Measurements from ENCODE around the gene AIPL1.

AIPL1 gene

DNA sequence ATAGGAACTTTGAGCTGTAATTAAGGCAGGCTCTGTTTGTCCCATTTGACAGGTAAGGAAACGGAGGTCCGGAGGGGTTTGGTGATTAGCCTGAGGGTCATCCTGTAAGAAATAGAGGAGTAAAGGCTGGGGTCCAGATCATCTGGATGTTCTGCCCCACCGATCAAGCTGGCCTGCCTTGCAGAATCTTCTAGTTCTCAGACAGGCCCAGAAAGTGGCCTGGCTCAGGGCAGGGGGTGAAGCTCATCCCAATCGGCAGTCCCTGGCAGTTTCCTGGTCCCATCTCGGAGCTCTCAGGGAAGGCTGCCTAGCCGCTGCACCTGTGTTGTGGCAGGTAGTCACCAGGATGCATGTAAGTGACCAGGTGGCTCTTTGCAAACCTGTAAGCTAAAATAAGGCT lies 13.6 kb upstream of the AIPL1 start:
- DNase-seq, result no peak

DNA sequence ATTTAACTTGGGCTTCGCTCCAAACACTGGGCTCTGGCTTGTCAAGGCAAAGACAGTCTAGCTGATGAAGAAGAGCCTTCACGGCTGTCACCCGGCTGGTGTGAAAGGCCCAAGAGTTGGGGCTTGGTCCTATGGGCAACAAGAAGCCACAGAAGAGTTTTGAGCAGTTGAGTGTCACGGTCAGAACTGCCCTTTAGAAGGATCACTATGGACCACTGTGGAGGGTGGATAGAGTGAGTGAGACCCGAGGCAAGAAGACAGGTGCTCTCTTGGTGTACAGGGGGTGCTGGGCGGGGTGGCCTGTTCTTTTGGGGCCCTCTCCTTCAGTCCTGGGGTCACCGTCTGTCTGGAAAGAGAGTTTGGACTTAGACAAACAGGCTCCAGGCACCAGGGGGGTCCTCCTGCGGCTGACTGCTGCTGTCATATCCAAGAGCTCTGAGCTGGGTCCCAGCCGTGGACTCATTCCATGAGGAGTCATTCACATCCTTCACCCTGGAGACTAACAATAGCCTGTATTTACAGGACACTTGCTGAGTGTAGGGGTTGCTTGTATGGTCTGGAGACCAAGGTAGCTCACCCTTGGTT lies 11.7 kb upstream of the AIPL1 start:
- DNase-seq, result no peak

GRCh38 chr17:6444571-6445335 lies 9.8 kb upstream of the AIPL1 start:
- no peak for DNase-seq

DNA sequence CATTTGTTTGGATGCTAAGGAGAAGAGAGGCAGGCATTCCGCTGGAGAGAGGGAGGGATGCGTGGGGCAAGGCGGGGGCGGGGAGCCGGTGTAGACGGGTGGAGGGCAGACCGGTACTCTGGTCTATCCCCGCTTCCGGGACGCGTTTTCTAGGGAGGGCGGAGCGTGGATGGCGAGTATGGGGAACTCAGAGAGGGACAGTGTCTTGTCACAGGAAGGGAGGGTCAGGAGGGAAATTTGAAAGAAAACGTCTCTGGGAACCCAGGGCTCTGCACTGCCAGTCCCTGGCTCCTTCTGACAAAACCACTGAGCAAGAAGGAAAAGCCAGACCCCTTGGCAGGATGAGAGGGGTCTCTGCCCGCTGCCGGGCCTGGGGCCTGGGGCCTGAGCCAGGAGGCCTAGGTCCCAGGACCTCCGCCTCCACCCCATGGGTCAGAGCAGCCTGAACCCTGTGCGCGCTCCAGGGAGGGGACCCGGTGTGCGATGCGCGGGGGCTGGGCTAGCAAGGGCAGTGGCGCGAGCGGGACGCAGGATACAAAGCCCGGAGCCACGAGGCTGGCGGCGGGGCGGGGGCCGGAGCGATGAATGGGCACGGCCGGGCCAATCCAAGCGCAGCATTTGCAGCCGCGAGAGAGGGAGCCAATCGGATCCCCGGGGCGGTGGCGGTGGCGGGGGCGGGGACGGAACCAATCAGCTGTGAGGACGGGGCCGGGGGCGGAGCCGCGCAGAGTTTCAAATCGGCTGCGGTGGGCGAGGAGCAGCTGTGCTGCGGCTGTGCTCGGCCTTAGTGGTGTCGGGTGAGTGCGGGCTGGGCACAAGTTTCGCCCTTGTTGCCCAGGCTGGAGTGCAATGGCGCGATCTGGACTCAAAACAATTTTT lies 9.0 kb upstream of the AIPL1 start, which contains the start of gene PIMREG:
PIMREG (plus strand) TSS at position 764 of the 879 bp plus-strand sequence. CDS start 656 bp downstream, outside the sequence.
- peak; percentile 90 for DNase-seq

- DNase-seq, result no peak
Observed at GRCh38 chr17:6442775-6443174, 7.9 kb upstream of the AIPL1 start.

DNA sequence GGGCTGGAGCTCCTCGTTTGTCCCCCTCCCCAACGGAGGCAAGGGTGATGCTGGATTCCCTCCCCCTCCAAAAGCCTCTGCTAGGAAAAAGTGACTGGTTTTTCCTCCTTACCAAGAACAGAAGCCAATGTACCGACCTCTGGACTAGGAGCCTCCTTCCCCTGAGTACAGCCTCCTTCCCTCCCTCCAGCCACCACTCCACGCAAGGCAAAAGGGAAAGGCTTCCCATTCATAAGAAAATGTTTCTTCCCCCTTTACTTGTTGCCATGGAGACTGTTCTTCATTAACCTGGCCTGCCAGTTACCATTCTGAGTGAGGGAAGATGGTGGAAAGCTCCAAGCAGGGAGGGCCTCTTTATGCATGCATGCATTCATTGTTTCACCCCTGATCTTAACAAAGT lies 5.0 kb upstream of the AIPL1 start:
- no peak for DNase-seq

DNA sequence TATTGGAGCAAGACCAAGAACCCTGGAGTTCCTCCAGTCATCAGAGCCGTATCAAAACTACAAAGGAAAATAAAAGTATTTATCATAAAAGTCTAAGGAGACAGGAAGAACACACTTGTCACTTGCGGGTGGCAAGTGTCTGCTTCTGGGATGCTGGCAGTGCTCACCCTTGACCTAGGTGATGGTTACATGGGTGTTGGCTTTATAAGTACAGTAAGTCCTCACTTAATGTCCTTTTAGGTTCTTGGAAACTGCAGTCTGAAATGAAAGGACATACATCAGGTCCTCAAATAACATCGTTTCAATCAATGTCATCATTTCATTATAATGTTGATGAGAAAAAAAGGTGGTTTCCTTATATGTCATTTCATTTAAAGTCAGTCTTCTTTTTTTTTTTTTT lies 3.0 kb upstream of the AIPL1 start:
- no peak for DNase-seq

- no peak for DNase-seq
Observed at GRCh38 chr17:6437466-6437865, 2.5 kb upstream of the AIPL1 start.

GRCh38 chr17:6435968-6436367 lies 1.0 kb upstream of the AIPL1 start:
- peak; percentile 62 for DNase-seq

- DNase-seq, result peak; percentile 8
Observed at GRCh38 chr17:6430769-6431168, 4.2 kb downstream of the AIPL1 start.

- no peak for DNase-seq
Observed at GRCh38 chr17:6429266-6429665, 5.7 kb downstream of the AIPL1 start.

DNA sequence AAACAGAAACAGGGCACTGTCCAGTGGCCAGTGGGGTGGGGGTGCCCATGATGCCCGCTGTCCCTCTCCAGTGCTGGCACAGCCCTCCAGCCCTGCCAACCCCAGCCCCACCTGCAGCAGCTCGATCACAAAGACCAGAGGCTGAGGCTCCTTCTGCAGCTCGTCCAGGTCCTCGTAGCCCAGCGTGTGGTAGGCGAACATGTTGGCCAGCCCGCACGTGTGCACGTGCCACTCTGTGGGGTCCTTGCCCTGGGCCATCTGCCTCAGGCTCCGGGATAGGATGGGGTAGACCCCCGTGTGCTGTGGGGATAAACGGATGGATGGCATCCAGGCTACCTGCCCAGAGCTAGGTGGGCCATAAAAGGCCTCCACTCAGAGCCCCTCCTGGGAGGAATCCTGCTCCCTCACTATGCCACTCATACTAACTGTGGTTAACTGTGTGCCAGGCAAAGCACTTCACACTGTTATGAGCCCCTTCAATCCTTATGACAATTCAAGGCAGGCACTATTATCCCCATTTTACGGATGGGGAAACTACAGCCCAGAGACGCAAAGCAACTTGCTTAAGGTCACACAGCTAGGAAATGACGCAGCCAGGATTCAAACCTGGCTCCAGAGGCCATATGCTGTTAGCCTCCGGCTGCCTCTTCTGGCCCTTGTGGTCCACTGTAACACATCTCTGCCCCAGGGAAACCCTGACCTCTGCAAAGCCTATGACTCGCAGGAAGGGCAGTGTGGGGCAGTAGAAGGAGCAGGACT lies 6.5 kb downstream of the AIPL1 start:
- no peak for DNase-seq

- peak; percentile 98 for DNase-seq
Observed at GRCh38 chr17:6427279-6427781, 7.6 kb downstream of the AIPL1 start.

DNA sequence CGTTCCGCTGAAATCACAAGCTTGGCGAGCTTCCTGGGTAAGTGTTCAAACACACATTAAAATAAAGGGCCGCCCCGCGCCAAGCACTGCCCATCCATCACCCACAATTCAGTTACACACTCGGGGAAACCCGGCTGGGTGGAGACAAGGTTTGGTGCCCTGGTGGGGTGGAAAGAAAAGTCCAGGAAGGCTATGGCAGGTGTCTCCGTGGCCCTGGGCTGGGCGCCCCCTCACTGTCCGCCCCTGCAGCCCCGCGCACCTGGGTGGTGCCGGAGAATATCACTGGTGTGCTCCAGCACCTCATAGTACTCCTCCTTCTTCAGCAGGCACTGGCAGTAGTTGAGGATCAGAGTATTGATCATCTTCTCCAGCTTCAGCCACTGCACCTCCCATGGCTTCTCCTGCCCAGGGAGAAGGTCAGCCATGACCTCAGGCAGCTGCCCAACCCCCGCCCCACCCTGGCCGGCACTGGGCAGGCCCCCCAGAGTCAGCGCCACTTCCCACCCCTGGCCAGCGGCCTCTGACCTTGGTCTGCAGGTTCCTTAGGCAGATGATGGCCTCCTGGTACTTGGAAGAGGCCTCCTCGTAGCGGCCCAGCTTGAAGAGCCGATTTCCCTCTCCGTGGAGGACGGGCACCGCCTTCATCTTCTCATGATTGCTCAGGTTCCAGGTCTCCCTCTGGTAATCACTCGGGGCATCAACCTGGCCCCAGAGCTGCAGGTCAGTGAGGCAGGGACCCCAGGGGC lies 8.4 kb downstream of the AIPL1 start:
- DNase-seq, result no peak

DNA sequence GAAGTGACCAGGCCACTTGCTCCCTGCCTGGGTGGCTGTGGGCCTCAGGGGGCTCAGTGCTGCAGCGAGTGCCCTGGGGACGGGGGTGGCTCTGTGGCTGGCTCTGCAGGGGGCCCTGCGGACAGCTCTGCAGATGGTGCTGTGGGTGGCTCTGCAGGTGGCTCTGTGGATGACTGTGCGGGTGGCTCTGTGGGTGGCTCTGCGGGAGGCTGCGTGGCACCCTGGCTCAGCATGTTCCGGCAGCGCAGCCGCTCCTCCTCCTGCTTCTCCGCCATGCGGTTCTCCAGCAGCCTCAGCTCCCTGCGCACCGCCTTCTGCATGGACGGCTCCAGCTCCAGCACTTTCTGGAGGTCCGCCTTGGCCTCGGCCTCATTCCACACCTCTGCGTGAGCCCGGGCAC lies 9.5 kb downstream of the AIPL1 start:
- no peak for DNase-seq

DNA sequence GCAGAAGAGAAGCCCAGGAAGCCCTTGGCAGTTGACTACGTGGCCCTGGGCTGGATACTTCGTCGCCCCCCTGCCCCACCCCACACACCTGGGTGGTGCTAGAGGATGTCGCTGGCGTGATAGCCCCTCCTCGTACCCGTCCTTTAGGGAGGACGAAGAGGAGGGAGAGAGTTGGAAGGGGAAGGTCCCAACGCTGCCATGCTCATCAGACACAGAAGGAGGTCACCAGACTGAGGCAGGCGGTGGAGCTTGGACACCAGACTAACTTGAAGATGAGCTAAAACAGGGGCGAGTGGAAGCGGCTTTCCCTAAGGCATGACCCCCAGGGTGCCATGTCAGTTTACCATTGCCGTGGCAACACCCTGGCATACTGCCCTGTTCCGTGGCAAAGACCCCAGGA lies 11.0 kb downstream of the AIPL1 start:
- DNase-seq, result no peak

DNA sequence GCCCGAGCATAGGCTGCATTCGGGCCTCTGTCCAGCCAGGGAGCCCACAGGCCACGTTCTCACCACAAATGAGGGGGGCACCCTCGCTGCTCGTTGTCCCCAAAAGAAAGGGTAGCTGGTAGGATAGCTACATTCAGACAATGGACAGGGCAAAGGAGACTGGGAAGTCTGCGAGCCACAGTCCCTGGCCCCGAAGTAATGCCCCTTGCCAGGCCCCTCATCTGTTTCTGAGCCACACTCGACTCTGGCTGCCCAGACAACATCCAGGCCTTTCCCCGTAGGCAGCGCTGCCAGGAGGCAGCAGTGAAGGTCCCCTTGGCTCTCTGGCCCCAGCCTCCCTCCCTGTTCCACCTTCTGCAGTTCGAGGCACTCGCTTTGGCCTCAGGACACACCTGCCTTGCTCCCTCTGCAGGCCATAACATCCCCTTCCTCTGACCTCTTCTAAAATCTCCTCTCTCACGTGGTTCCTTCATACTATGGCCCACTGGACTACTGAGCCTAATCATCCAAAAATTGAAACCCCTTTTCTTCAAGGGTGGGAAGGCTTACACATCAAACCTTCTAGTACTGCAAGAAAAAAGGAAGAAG lies 12.2 kb downstream of the AIPL1 start:
- no peak for DNase-seq

GRCh38 chr17:6421700-6422604 lies 13.0 kb downstream of the AIPL1 start:
- DNase-seq, result peak; percentile 67

DNA sequence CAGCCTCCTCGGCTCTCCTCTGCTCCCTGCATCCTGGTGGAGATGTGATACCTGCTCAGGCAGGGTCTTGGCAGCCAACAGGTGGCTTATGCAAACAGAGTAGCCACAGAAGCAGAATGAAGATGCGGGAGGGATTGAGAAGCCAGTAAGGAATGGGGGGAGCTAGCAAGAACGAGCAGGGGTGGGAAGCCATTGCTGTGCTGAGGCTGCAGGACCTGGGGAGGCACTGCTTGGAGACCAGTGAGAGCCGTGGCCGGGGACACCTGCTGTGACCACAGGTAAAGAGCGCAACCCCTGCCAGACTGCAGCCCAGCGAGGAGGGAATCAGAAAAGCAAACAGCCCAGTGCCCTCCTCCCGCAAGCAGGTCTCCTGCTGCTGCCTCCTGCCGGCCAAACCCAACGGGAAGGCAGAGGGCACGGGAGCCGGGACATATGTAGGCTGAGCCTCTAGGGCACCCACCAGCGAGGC lies 14.7 kb downstream of the AIPL1 start:
- no peak for DNase-seq

GRCh38 chr17:6415616-6416015 lies 19.3 kb downstream of the AIPL1 start:
- DNase-seq, result no peak
